Heart left ventricle (tissue), 16 donors: ENCODE data around the gene TSSK3. TPM values are rescaled to one million over a fixed set of nuclear protein-coding genes. Genes with fewer than 3 reads are reported as not detected.
"Not testable (repeated sequence)": the region's sequence is repeated elsewhere in the genome, so short reads cannot be mapped to it uniquely, and the experiment has no call there.

ENCODE experiments used
- ATAC-seq, 4 donors: fragments of 200-7000 bp; cut with Tn5 transposase; one replicate each; pipeline ENCODE4 v1.9.1; 2020 to 2022; ENCODE audit warnings: moderate library complexity in 4 of 4, mild to moderate bottlenecking in 3 of 4, moderate number of reproducible peaks in 1 of 4
- DNase-seq, 5 donors: peaks; one replicate each; pipeline ENCODE4 v3.0.0-alpha.2; 2020
- H3K27ac ChIP-seq, 12 donors: fragments of 200-600 bp; sonication (generic) in 4 of 12; one replicate each; pipeline versions ENCODE4 v1.5.0 to v1.8.0; 2016 to 2022; ENCODE audit warnings: mild to moderate bottlenecking in 2 of 12
- H3K27me3 ChIP-seq, 9 donors: fragments of 200-600 bp; sonication (generic) in 2 of 9; one replicate each; pipeline versions ENCODE4 v1.5.1 to v1.8.0; 2016 to 2022; ENCODE audit warnings: mild to moderate bottlenecking in 3 of 9
- H3K36me3 ChIP-seq, 9 donors: fragments of 200-600 bp; sonication (generic) in 2 of 9; one replicate each; pipeline versions ENCODE4 v1.5.0 to v1.8.0; 2018 to 2022; ENCODE audit warnings: mild to moderate bottlenecking in 2 of 9
- H3K4me1 ChIP-seq, 12 donors: fragments of 200-600 bp; sonication (generic) in 4 of 12; one replicate each; pipeline versions ENCODE4 v1.5.0 to v1.8.0; 2016 to 2022; ENCODE audit warnings: mild to moderate bottlenecking in 3 of 12
- H3K4me3 ChIP-seq, 12 donors: fragments of 200-600 bp; sonication (generic) in 4 of 12; one replicate each; pipeline versions ENCODE4 v1.5.0 to v1.8.0; 2017 to 2022; ENCODE audit warnings: mild to moderate bottlenecking in 9 of 12, moderate library complexity in 4 of 12
- H3K9me3 ChIP-seq, 12 donors: fragments of 200-600 bp; sonication (generic) in 4 of 12; one replicate each; pipeline versions ENCODE4 v1.5.0 to v1.8.0; 2016 to 2022; ENCODE audit warnings: mild to moderate bottlenecking in 1 of 12
- CTCF ChIP-seq, 12 donors: fragments of 200-600 bp; sonication (generic) in 4 of 12; IDR thresholded peaks; one replicate each; pipeline versions ENCODE4 v1.5.0 to v1.8.0; 2018 to 2022; ENCODE audit warnings: antibody characterized with exemption in 12 of 12, mild to moderate bottlenecking in 5 of 12
- POLR2A ChIP-seq, 2 donors: fragments of 450-650 bp; IDR thresholded peaks; one replicate each; pipeline ENCODE4 v1.6.1; 2017; ENCODE audit warnings: antibody characterized with exemption in 2 of 2, mild to moderate bottlenecking in 2 of 2, moderate library complexity in 2 of 2
- WGBS, 4 donors: extraction: QIAGEN DNeasy Blood & Tissue Kit in 2 of 4; methylation state at CpG; one replicate each; pipeline versions ENCODE4 v1.1.5 to v1.1.7; 2013 to 2018; 5-methylcytosine and 5-hydroxymethylcytosine counted together
- intact Hi-C, 10 donors: fragments of 100-400 bp; cut with DNase I; formaldehyde crosslinking; loops; one replicate each; pipeline versions ENCODE4 v1.11.1 to v1.14.2; 2022
- polyA plus RNA-seq, 2 donors: library from polyadenylated mRNA; stranded (reverse); fragments of 200-250 nt; gene quantifications; one replicate each; pipeline ENCODE4 v1.2.3, GENCODE V29; 2013
- total RNA-seq, 9 donors: library from RNA; depleted of rRNA in 2 of 9; stranded (reverse); fragments of >200 nt in 2 of 9; fragmentation: NEBNext Ultra II Directional in 3 of 9; extraction: Animal tissue kit (Norgen Biotek cat#: 25700) in 3 of 9; gene quantifications; one replicate each; pipeline versions ENCODE4 v1.1.0 to v1.2.4, GENCODE V29; 2016 to 2023
- donor health status: ischemic (EF 13 %, LVEDD 7.1; RV severe dilation, severe dysfunction).
- donor health status: healthy with polysubstance abuse.
- donor health status: DM: no; HTN: yes; CAD: no.
- donor health status: DM: no; HTN: no; CAD: no.
- donor health status: ischemic (EF 25% LVEDD 6.9; RV normal size, moderate dysfunction).
- donor health status: ischemic (EF 25% LVEDD 5.7; RV mildly dilated, moderate dysfunction).
- donor health status: healthy.
- donor health status: DM: yes; HTN: yes; CAD: no.
- donor health status: ischemic (EF 35%, LVEDD 5.7; RV mildly dilated, moderate dysfunction).
- donor health status: nonischemic (EF 11% LVEDD 7.7; RV severe dilation, severe dysfunction).
- donor health status: DM: yes; HTN: yes; CAD: no.
- donor health status: PGD.
- donor health status: ischemic (EF 29% LVEDD 5.4; RV normal size, mild dysfunction).
- donor health status: nonischemic (EF 23%, LVEDD 6.1; RV moderate dilation, normal function).

The TSSK3 gene
- total and polyA plus RNA-seq, 11 donors = 0.37 to 3.1 (median 1.7) TPM; not detected in 2

- DNase-seq (no peak), ATAC-seq (peak in 2 of 4 donors; percentile 1 to 2)
- TF ChIP-seq POLR2A (IDR thresholded peaks at IDR 0.05) = no peak
- TF ChIP-seq CTCF (IDR thresholded peaks at IDR 0.05) = no peak
- H3K4me3 ChIP-seq = peak overlapping the region; percentile 46 to 98 (median 92)
- H3K27ac ChIP-seq = peak overlapping the region; percentile 76 to 97 (median 90)
- WGBS, 4 donors = 0 to 1% (median 0%) methylated on average over 14 of the region's 14 CpGs
- peaks cover 7 to 48% (median 30%) of the 10 kb centered on the region in 12 donors for H3K4me1 ChIP-seq
- peaks cover 0 to 32% (median 22%) of the 10 kb centered on the region in 9 donors for H3K36me3 ChIP-seq
- no peaks in the 10 kb centered on the region for H3K27me3 ChIP-seq
- intact Hi-C loops = loop anchor here in 5 of 10 donors (2.0 to 10.0 kb wide), 4 partner anchors 43 to 180 kb away; partner anchors contain the start of genes EIF3I (in 2 of the 5) and TMEM234 (in 2 of the 5)
- no peaks in the 10 kb centered on the region for H3K9me3 ChIP-seq
Measured at GRCh38 chr1:32394890-32395432, 32.6 kb downstream of the TSSK3 start.

DNA sequence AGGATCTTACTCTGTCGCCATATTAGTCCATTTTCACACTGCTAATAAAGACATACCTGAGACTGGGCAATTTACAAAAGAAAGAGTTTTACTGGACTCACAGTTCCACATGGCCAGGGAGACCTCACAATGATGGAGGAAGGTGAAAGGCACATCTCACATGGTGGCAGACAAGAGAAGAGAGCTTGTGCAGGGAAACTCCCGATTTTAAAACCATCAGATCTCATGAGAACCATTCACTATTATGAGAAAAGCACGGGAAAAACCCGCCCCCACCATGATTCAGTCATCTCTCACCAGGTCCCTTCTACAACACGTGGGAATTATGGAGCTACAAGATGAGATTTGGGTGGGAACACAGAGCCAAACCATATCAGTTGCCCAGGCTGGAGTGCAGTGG is 34.2 kb downstream of the TSSK3 start:
- WGBS, 4 donors = 89 to 99% (median 93%) methylated on average over 5 of the region's 5 CpGs
- intact Hi-C loops = loop anchor here in 4 of 10 donors (10.0 kb wide), 2 partner anchors 172 to 182 kb away; partner anchors contain the start of genes EIF3I (in 2 of the 4) and TMEM234 (in 2 of the 4)
- not testable (repeated sequence) for H3K27ac ChIP-seq

GRCh38 chr1:32398401-32398800 is 36.1 kb downstream of the TSSK3 start:
- DNase-seq (no peak), ATAC-seq (no peak)
- Histone ChIP-seq H3K36me3 (no peaks in the 10 kb centered on the region), H3K27me3 (no peaks in the 10 kb centered on the region), H3K4me1 (peaks cover 0 to 25% (median 12%) of the 10 kb centered on the region in 12 donors), H3K9me3 (no peaks in the 10 kb centered on the region), H3K4me3 (no peak overlapping the region), H3K27ac (no peak overlapping the region)
- intact Hi-C loops = loop anchor here in 4 of 10 donors (10.0 kb wide), 2 partner anchors 174 to 184 kb away; partner anchors contain the start of genes EIF3I (in 2 of the 4) and TMEM234 (in 2 of the 4)
- TF ChIP-seq CTCF (IDR thresholded peaks at IDR 0.05) = no peak
- no peak for TF ChIP-seq POLR2A (IDR thresholded peaks at IDR 0.05)
- 71 to 84% (median 73%) methylated on average over 2 of the region's 2 CpGs for WGBS, 4 donors

More for the DNA sequence above, 34.2 kb downstream of the TSSK3 start:
- H3K9me3 ChIP-seq, DNase-seq, ATAC-seq, H3K27me3 ChIP-seq, H3K4me3 ChIP-seq: not testable (repeated sequence)
- peaks cover 0 to 17% (median 6%) of the 10 kb centered on the region in 9 donors for H3K36me3 ChIP-seq
- H3K4me1 ChIP-seq = peaks cover 7 to 44% (median 27%) of the 10 kb centered on the region in 12 donors

DNA sequence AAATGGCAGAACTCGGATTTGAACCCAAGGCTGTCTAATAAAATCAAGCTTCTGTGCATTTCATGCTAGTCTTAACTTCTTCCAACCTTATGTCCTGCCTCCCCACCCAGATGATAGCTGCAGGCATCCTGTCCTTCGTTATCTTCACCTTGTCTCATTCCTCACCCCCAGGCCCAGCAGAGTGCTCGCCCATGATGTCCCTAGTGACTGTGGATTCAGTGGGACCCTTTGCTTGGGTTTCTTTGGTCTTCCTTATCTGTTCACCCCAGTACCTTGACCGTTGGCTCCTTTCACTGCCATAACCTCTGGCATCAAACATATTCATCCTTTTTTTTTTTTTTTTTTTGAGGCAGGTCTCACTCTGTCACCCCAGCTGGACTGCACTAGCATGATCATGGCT is 37.5 kb downstream of the TSSK3 start:
- no peak overlapping the region for H3K4me3 ChIP-seq
- intact Hi-C loops = loop anchor here (2.0 to 10.0 kb wide), 10 partner anchors 15 to 685 kb away; partner anchors contain the start of genes EIF3I (in 2 of the 10), TMEM234 (in 2 of the 10), AZIN2 (in 1 of the 10) and FNDC5 (in 1 of the 10)
- DNase-seq (no peak), ATAC-seq (no peak)
- H3K27ac ChIP-seq = no peak overlapping the region
- H3K9me3 ChIP-seq = no peaks in the 10 kb centered on the region
- H3K4me1 ChIP-seq = peaks cover 0 to 21% (median 8%) of the 10 kb centered on the region in 12 donors
- no peaks in the 10 kb centered on the region for H3K36me3 ChIP-seq
- WGBS, 4 donors = 67 to 76% (median 71%) methylated on average over 4 of the region's 4 CpGs
- TF ChIP-seq CTCF (IDR thresholded peaks at IDR 0.05) (no peak), POLR2A (IDR thresholded peaks at IDR 0.05) (no peak)
- H3K27me3 ChIP-seq = no peaks in the 10 kb centered on the region
